GM19324 (cell line): ENCODE measurements around the gene SHMT1.

Experiments
- ATAC-seq: cut with Tn5 transposase; IDR thresholded peaks from one replicate; pipeline ENCODE4 v1.9.1; 2021; ENCODE audit warnings: mild to moderate bottlenecking, moderate library complexity; ENCODE audit not compliant: unreplicated experiment, low FRiP score

SHMT1 gene

GRCh38 chr17:18328643-18329204, 34.6 kb downstream of the SHMT1 start:
- ATAC-seq, result no peak

DNA sequence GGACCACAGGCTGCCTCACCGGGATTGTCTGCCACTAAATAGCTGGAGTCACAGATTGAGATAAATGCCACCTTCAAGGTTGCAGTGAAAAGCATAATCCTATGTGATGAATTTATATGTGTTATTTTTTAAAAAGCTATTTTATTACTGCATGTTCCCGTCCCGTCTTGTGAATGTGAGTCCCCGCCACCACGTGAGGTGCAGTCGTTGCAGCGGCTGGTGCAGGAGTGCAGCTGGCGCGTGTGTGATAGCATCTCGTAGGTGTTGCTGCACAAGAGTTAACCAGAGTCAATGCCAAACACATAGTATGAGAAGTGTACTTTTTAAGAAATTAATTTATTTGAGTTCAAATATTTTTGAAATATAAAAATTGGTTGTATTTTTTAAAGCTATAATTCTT, 35.8 kb downstream of the SHMT1 start:
- no peak for ATAC-seq

DNA sequence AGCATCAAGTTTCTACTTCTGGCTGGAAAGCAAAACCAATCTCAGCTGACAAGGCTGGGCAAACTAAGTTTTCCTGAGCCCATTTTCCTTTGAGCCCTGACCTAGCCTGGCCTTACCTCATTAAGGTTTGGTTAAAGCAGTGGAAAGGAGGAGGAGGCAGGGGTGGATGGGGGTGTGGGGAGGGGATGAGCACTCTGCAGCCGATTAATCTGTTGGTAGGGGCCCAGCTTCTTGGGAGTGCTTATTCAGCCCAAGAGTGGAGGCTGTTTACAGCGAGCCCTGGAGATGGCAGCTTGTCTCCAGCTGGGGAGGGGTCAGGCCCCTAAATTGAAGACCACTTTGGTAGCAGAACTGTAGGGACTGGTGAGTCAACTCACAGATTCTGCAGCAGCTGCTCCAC, 36.3 kb downstream of the SHMT1 start:
- no peak for ATAC-seq

- no peak for ATAC-seq
Observed at GRCh38 chr17:18326572-18326971, 36.8 kb downstream of the SHMT1 start.

DNA sequence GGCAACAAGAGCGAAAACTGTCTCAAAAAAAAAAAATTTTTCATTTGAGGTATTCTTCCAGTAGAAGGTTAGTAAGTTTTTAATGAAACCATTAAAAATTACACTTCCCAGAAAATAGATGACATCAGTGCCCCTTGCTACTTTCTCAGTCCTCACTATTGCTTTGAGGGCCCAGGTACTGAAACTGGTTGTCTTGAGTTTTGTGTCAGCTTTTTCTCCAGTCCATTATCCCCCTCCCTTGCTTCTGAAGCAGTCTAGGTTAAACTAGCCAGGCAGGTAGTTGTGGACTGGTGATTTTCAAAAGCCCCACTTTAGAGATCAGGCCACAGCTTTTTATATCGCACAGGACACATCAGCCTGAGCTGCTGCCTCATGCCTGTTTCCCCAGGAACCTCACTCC, 37.3 kb downstream of the SHMT1 start:
- ATAC-seq, result no peak

GRCh38 chr17:18324140-18325050, 39.0 kb downstream of the SHMT1 start:
- no peak for ATAC-seq

- no peak for ATAC-seq
Observed at GRCh38 chr17:18323507-18324139, 39.7 kb downstream of the SHMT1 start.

- ATAC-seq, result no peak
Observed at GRCh38 chr17:18323007-18323406, 40.3 kb downstream of the SHMT1 start.

- ATAC-seq, result no peak
Observed at GRCh38 chr17:18322522-18322921, 40.8 kb downstream of the SHMT1 start.

DNA sequence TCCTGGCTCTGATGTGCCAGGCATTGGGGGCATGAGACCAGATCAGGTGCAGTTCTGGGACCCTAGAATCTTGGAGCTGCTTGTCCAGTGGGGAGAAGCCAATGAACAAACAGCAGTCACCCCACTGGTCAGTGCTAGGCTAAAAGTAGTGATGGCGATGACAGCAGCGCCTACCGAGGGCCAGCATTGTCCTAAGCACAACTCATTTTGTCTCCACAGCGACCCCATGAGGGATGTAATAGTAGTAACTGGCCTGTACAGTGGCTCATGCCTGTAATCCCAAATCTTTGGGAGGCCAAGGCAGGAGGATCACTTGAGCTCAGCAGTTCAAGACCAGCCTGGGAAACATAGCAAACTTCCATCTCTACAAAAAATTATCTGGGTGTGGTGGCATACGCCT, 42.0 kb downstream of the SHMT1 start:
- ATAC-seq, result no peak

- no peak for ATAC-seq
Observed at GRCh38 chr17:18320301-18320700, 43.0 kb downstream of the SHMT1 start.

GRCh38 chr17:18319604-18320256, 43.6 kb downstream of the SHMT1 start:
- ATAC-seq, result no peak

DNA sequence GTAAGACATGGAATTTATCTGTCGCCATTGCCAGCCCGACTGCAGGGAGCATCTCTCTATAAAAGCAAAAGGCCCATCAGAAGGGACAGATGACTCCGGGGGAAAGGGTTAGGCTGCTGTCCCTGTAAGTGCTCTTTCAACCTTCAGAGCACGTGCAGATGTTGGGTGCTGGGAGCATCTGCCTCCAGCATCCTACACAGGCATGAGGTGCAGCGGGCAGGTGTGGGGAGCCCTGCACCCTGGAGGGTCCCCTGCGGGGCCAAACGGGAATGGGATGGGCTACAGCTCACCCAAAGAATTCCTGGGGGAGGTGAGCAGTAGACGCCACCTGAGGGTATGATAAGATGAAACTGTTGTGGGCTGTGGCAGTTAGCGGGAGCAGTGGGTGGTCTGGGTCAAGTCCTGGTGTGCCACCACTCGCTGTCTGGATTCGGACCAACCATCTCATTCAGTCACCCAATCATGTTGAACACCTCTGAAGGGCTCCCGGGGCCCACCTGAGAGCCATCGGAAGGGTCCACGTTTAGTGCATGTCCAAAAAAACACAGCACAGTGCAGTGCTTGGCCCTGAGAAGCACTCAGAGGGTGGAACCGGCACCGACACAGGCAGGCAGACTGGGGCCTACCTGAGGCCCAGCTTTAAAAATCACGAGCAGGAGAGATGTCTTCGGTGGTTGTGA, 44.4 kb downstream of the SHMT1 start:
- no peak for ATAC-seq

- no peak for ATAC-seq
Observed at GRCh38 chr17:18318117-18318516, 45.2 kb downstream of the SHMT1 start.

GRCh38 chr17:18315961-18316360, 47.4 kb downstream of the SHMT1 start:
- ATAC-seq, result no peak

GRCh38 chr17:18315562-18315922, 47.8 kb downstream of the SHMT1 start:
- no peak for ATAC-seq

- peak; percentile 84 for ATAC-seq
Observed at GRCh38 chr17:18314731-18315561, 48.4 kb downstream of the SHMT1 start, which contains the start of the genes SMCR8 and TOP3A. SMCR8 (plus strand) TSS chr17:18315293; CDS start chr17:18315790, 497 bp downstream. TOP3A (minus strand) TSS chr17:18314994; CDS start chr17:18314778, 216 bp downstream.

GRCh38 chr17:18314059-18314730, 49.2 kb downstream of the SHMT1 start:
- peak; percentile 9 for ATAC-seq

DNA sequence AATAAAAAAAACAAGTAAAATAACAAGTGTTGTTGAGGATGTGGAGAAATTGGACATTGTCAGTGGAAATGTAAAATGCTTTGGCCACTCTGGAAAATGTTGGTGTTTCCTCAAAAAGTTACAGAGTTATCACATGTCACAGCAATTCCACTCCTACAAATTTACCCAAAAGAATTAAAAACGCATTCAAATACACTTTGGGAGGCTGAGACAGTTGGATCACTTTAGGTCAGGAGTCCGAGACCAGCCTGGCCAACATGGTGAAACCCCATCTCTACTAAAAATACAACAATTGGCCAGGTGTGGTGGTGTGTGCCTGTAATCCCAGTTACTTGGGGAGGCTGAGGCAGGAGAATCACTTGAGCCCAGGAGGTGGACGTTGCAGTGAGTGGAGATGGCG, 54.1 kb downstream of the SHMT1 start:
- ATAC-seq, result no peak
